Stimulated activated CD4-positive, alpha-beta T cell treated with anti-CD3 and anti-CD28 coated beads, Interleukin-4, amount 100 ng/mL, for 4 hours (primary cell): Measurements from ENCODE around the gene TANGO6.
A peak's percentile ranks its signal among the peaks of the same experiment; 100 is the strongest.
"Not testable (repeated sequence)": the region's sequence is repeated elsewhere in the genome, so short reads cannot be mapped to it uniquely, and the experiment has no call there.

Experiments used
- DNase-seq, 2 experiments: peaks; one replicate each; pipeline ENCODE4 v3.0.0-alpha.2; 2020

Gene TANGO6

DNA sequence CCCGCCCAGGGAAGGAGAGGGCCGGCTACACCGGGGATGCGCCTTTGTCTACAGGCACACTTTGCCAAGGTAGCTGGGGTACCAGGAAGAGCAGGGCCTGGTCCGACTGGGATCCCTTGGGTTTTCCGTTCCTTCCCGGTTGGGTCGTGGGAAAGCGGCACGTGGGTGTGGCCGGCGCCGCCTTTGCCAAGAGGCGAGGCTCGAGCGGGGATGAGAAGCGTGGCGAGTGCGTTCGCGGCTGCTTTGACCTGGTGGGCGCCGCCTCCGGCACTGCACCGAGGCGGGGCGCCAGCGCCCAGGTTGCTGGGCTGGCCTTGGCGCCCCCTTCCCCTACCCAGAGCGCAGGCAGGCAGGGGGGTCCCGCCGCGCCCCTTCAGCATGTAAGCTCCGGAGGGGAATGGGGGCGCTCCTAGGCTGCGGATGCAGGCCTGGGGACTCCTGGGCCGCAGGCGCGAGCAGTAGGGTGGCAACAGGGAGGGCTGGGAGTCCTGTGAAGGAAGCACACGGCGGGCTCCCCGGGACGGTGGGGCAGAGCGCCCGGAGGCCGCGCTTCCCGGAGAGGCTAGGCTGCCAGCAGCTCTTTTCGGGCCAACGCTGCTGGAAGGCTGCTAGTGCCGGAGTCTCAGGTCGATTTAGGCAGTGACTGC is 264.1 kb downstream of the TANGO6 start:
- no peak for DNase-seq

- DNase-seq: no peak
Observed at GRCh38 chr16:69108064-69108904, 265.0 kb downstream of the TANGO6 start.

DNA sequence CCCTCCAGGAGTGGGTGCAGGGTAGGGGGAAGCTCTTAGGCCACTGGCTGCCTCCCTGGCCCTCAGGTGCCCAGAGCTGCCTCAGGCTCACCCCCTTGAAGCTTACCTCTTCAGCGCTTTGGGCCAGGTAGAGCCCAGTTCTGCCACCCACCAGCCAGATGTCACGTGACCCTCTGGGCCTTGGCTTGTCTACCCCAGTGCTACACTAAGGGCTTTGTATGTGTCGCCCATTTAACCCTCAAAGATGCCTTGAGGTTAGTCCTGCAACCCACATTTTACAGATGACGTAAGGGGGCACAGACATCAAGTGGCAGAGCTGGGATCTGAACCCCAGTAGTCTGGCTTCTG is 265.5 kb downstream of the TANGO6 start:
- DNase-seq: no peak

GRCh38 chr16:69109486-69110270 is 266.3 kb downstream of the TANGO6 start:
- DNase-seq: no peak

GRCh38 chr16:69110406-69110805 is 267.1 kb downstream of the TANGO6 start:
- no peak for DNase-seq

GRCh38 chr16:69111216-69111875 is 268.0 kb downstream of the TANGO6 start:
- DNase-seq: no peak

GRCh38 chr16:69111876-69112230 is 268.5 kb downstream of the TANGO6 start:
- DNase-seq: no peak

DNA sequence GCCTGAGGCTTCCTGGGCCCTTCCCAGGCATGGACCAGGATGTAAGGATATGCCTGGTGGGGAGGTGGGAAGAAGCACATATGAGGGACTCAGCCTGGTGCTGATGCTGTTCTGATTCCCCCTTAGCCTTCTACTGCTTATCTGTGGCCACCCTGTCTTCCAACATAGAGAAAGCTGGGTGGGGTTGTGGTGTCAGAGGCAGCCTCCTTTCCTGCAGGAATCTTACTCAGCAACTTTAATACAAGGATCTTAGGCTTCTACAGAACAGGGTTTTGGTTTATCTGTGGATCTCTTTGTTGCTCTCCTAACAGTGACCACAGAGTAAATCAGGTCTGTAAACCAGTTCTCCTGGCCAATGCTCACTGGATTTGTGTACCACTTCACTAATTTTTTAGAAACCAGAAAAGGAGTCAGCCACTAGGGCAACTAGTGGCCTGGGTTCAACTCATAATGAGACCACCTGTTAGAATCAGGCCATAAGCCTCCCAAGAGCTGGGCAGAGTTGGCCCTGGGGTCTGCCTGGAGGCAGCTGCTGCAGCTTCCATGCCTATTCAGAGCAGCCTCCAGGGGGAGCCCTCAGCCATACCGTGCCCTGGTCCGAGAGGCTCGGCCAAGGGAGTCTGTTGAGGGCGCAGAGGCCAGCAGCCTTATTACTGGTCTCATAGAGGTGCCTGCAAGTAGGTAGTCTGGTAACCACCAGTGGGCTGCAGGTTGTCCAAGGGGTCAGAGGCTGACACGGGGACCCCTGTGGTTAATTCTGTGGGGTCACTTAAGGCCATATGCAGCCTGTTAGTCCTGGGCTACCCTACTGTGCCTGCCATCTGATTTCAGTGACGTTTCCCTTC is 269.2 kb downstream of the TANGO6 start:
- peak; percentile 29 to 59 for DNase-seq

GRCh38 chr16:69113216-69113615 is 269.9 kb downstream of the TANGO6 start:
- DNase-seq: no peak

DNA sequence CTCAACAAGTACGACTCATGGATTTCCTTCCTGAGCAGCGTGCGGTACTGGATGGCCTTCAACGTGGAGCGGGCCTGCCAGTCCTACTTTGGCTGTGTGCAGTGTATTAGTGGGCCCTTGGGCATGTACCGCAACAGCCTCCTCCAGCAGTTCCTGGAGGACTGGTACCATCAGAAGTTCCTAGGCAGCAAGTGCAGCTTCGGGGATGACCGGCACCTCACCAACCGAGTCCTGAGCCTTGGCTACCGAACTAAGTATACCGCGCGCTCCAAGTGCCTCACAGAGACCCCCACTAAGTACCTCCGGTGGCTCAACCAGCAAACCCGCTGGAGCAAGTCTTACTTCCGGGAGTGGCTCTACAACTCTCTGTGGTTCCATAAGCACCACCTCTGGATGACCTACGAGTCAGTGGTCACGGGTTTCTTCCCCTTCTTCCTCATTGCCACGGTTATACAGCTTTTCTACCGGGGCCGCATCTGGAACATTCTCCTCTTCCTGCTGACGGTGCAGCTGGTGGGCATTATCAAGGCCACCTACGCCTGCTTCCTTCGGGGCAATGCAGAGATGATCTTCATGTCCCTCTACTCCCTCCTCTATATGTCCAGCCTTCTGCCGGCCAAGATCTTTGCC is 271.1 kb downstream of the TANGO6 start:
- DNase-seq: no peak

GRCh38 chr16:69114976-69115355 is 271.6 kb downstream of the TANGO6 start:
- DNase-seq: no peak

DNA sequence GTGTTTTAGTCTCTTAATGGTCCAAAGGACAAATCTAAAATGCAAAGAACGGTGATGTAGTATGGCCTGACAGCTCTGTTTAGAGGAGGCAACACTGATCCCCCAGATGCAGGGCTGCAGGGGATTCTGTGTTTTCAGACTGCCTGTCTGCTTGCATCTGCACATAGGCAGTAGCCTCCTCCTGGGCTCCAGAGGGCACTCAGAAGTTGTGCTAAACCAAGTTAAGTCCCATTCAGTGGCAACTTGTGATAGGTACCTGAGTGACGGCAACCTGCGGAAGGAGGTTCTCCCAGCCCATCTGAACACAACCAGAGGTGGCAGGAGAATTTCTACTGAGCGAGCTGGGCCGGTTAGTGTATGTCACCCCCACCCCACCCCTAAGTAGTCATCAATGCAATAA is 272.0 kb downstream of the TANGO6 start:
- DNase-seq: no peak

GRCh38 chr16:69115837-69116236 is 272.5 kb downstream of the TANGO6 start:
- no peak for DNase-seq

DNA sequence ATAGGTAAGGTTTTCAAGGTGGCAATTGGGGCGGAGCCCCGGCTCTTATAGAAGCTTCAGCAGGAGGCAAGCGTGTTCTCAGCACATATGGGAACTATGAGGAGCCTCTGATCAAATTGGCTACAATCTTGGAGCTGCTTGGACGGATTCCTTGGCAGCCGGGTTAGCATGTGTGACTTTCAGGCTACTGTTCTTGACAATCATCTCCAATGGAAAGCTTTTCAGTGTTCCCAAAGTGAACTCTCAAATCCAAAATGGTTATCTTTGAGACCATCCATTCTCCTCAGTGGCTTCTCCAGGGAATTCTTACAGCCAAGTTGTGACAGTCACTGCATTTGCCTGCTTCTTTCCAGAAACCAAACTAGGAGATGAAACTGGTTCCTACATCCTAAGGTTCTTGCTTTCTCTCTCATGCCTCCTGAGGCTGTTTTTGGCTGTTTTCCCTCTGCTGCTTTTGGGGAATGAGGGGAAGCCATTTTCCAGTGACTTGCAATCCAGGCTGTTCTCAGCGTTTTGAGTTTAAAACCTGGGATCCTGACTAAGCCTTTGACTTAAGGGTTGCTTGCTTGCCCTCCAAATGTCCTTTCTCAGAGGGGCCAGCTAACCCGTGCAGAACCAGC is 273.0 kb downstream of the TANGO6 start:
- no peak for DNase-seq

DNA sequence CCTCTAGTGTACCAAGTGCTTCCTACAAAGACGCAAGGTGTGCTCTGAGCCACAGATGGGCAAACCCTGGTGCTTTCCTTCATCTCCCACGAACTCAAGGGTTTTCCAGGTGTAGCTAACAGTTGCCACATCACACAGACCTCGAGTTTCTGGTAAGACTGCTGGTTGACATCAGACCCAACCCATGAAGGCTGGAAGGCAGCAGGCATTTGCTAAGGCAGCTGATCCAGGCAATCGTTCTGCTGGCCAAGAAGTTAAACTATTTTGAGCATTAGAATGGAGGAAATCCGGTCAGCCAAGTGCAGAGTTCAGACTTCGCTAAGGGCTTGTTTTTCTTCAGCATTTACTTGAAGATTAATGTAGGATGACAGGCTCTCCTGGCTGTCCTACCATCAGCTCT is 273.6 kb downstream of the TANGO6 start:
- DNase-seq: no peak

GRCh38 chr16:69118468-69118867 is 275.1 kb downstream of the TANGO6 start:
- no peak for DNase-seq

DNA sequence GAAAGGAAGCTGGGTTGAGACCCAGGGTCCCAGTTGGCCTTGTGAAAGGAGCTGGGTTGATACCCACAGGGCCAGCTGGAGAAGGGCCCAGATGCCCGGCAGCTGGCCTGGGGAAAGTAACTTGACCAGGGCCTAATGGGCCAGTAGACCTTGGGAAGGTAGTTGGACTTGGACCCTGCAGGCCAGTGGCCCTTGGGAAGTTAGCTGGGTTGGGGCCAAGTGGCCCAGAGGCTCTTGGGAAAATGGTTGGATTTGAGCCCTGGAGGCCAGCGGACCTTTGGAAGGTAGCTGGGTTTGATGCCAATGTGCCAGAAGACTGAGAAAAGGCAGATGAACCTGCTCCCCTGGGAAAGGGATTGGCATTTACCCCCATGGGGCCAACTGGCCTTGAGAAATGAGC is 275.7 kb downstream of the TANGO6 start:
- no peak for DNase-seq

DNA sequence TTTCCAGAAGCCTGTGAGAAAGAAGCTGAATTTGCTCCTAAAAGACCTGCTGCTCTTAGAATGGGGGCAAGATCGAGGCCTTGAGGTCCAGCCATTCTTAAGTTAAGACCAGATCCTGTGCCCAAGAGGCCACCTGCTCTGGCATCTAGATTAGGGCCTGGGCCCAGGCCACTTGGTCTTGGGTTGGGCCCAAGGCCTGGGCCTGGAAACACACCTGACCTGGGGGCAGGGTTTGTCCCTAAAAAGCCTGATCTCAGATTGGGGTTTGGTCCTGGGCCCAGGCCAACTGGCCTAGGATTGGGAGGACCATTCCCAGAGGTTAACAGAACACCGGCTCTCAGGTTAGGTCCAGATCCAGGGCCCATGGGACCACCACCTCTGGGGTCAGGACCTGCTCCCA is 276.2 kb downstream of the TANGO6 start:
- DNase-seq: no peak

DNA sequence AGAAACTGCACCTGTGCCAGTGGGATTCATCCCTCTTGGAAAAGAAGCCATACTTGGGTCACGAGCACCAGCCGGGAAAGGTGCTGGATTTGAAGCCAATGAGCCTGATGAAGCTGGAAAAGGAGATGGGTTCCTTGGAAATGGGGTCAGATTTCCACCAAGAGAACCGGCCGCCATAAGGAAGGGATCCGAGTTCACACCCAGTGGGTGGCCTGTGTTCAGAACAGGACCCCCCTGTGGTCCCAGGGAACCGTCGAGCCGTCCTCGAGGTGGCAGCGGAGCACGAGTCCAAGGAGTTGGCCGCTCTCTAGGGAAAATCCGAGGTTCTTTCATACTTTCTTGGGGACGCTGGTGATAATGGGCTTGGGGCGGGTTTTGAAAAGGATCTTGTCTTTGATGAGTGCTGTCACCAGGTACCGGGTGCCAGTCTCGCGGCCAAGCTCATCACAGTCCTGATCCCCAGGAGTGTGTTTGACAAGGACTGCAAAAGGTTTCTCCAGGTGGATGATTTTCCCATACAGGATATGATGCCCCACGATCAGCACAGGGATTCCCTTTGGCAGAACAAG is 276.8 kb downstream of the TANGO6 start:
- DNase-seq: no peak

GRCh38 chr16:69123910-69124309 is 280.6 kb downstream of the TANGO6 start:
- DNase-seq: peak; percentile 48 to 54

GRCh38 chr16:69124406-69124805 is 281.1 kb downstream of the TANGO6 start:
- DNase-seq: not testable (repeated sequence)
